Activated B cell treated with CpG ODN at 0.5 μM for 24 hours (primary cell): ENCODE results near the gene MBD5. TPM values are rescaled to one million over a fixed set of nuclear protein-coding genes. Genes with fewer than 3 reads are reported as not detected.

Source experiments
- ATAC-seq: fragments of 200-7000 bp; cut with Tn5 transposase; one replicate; pipeline ENCODE4 v1.10.0; 2021; ENCODE audit warnings: low read depth, mild to moderate bottlenecking, moderate library complexity
- CTCF ChIA-PET: fragments of 350-600 bp; sonication (Branson Sonifier 250); formaldehyde crosslinking; loops from one replicate; lab custom pipeline; 2021; ENCODE audit warnings: antibody characterized with exemption; lab: Charles Lee
- POLR2A ChIA-PET: fragments of 350-600 bp; sonication (Branson Sonifier 250); formaldehyde crosslinking; loops from one replicate; lab custom pipeline; 2021; ENCODE audit warnings: antibody characterized with exemption; lab: Charles Lee
- DNase-seq: peaks from one replicate; pipeline ENCODE4 v3.0.0; 2022
- H3K27ac Mint-ChIP-seq: one replicate; pipeline ENCODE4 v1.8.0; 2020; ENCODE audit warnings: mixed read lengths
- H3K27me3 Mint-ChIP-seq: one replicate; pipeline ENCODE4 v1.8.0; 2021; ENCODE audit warnings: mixed read lengths
- H3K36me3 Mint-ChIP-seq: one replicate; pipeline ENCODE4 v1.8.0; 2021; ENCODE audit warnings: low read depth, mixed read lengths
- H3K4me1 Mint-ChIP-seq: one replicate; pipeline ENCODE4 v1.8.0; 2021; ENCODE audit warnings: mixed read lengths
- H3K4me3 Mint-ChIP-seq: one replicate; pipeline ENCODE4 v1.8.0; 2020; ENCODE audit warnings: mild to moderate bottlenecking, mixed read lengths
- H3K9me3 Mint-ChIP-seq: one replicate; pipeline ENCODE4 v1.8.0; 2020; ENCODE audit warnings: mixed read lengths
- CTCF ChIP-seq: fragments of 200-600 bp; IDR thresholded peaks from one replicate; pipeline ENCODE4 v1.8.0; 2022; ENCODE audit warnings: antibody characterized with exemption, mild to moderate bottlenecking
- intact Hi-C: fragments of 100-400 bp; cut with micrococcal nuclease; formaldehyde crosslinking; loops from one replicate; pipeline ENCODE4 v1.15.1; 2024
- total RNA-seq: library from RNA; stranded (reverse); gene quantifications from 2 replicates; pipeline ENCODE4 v1.2.3, GENCODE V29; 2022

MBD5 gene
- total RNA-seq, 1 donor from 2014 or later, result 55.7 TPM

GRCh38 chr2:148102641-148103040 is 81.8 kb downstream of the MBD5 start:
- DNase-seq (no peak), ATAC-seq (no peak)
- Mint-ChIP-seq H3K9me3 (no peaks in the 10 kb centered on the region), H3K4me1 (no peaks in the 10 kb centered on the region), H3K4me3 (no peak overlapping the region), H3K27ac (no peak overlapping the region), H3K27me3 (no peaks in the 10 kb centered on the region), H3K36me3 (peaks cover 3% of the 10 kb centered on the region)
- ChIA-PET POLR2A (no interaction called here), CTCF (no interaction called here)
- intact Hi-C loops, result no loop called here
- TF ChIP-seq CTCF, result no peak

DNA sequence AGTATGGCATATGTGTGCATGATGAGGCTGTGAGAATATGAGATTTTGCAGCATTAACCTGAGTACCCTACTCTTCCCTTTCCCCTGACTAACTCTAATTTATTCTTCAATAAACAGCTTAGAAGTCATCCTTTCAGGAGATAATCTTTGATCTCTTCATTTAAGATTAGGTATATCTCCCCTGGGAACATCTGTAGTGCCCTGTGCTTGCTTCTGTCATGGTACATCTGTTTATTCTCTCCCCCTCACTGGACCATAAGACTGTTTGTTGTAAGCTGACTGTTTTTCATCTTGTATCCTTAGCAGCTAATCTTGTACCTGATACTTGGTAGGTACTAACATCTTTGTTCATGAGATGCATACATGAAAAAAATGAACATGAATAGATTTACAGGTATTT is 83.1 kb downstream of the MBD5 start:
- DNase-seq (no peak), ATAC-seq (no peak)
- intact Hi-C loops, result no loop called here
- no peak for TF ChIP-seq CTCF
- H3K4me3 Mint-ChIP-seq, result no peak overlapping the region
- POLR2A ChIA-PET, result no interaction called here
- H3K27ac Mint-ChIP-seq, result no peak overlapping the region
- no peaks in the 10 kb centered on the region for H3K9me3 Mint-ChIP-seq
- peaks cover 9% of the 10 kb centered on the region for H3K36me3 Mint-ChIP-seq
- CTCF ChIA-PET, result interaction anchor here (0.5 kb wide), 1 partner anchor 53 kb away, joined by 3 read pairs; no protein-coding TSS in a partner anchor
- H3K4me1 Mint-ChIP-seq, result no peaks in the 10 kb centered on the region
- no peaks in the 10 kb centered on the region for H3K27me3 Mint-ChIP-seq

DNA sequence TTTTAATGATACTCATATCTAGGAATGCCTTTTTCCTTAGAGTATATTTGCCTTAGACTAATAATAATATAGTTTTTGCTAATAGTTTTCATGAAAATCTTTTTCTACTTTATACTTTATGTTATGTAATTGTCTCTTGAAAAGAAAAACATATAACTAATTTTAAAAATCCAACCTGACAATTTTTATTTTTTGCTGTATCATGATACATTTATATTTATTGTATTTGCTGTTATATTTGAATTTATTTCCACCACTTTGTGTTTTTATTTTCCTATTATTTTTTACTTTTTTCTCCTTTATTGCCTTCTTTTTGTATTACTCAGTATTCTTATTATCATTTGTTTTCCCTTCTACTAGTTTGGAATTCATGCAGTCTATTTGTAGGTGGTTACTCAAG is 85.4 kb downstream of the MBD5 start:
- Mint-ChIP-seq H3K27me3 (no peaks in the 10 kb centered on the region), H3K27ac (no peak overlapping the region), H3K36me3 (peaks cover 9% of the 10 kb centered on the region), H3K4me3 (no peak overlapping the region), H3K9me3 (no peaks in the 10 kb centered on the region), H3K4me1 (peaks cover 12% of the 10 kb centered on the region)
- intact Hi-C loops, result no loop called here
- ChIA-PET CTCF (no interaction called here), POLR2A (no interaction called here)
- no peak for TF ChIP-seq CTCF
- ATAC-seq (no peak), DNase-seq (no peak)

- no peak overlapping the region for H3K27ac Mint-ChIP-seq
- H3K4me3 Mint-ChIP-seq, result no peak overlapping the region
- TF ChIP-seq CTCF, result no peak
- H3K27me3 Mint-ChIP-seq, result no peaks in the 10 kb centered on the region
- H3K9me3 Mint-ChIP-seq, result no peaks in the 10 kb centered on the region
- intact Hi-C loops, result no loop called here
- DNase-seq (no peak), ATAC-seq (no peak)
- ChIA-PET POLR2A (interaction anchor here (0.6 kb wide), 1 partner anchor 15 kb away, joined by 3 read pairs; no protein-coding TSS in a partner anchor), CTCF (no interaction called here)
- H3K36me3 Mint-ChIP-seq, result peaks cover 9% of the 10 kb centered on the region
- peaks cover 12% of the 10 kb centered on the region for H3K4me1 Mint-ChIP-seq
These were observed 87.5 kb downstream of the MBD5 start for GRCh38 chr2:148108385-148108784.

DNA sequence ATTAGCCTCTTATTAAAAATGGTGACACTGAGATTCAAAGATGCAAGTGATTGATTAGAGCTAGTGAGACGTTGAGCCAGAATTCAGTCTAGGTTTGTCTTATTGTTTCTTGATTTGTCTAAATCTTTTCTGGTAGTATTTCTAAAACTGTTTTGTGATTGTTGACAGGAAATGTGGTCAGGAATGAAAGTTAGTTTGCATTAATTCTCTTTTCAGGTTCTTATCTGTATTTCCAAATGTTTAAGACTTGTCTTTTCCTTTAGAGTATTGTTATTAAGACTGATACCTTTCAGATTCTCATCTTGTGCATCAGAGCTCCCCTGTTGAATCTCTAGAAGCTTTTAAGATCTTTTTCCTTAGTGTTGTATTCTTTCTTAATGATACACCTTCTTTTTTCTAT is 89.3 kb downstream of the MBD5 start:
- Mint-ChIP-seq H3K4me3 (no peak overlapping the region), H3K4me1 (peaks cover 12% of the 10 kb centered on the region), H3K9me3 (no peaks in the 10 kb centered on the region), H3K27me3 (no peaks in the 10 kb centered on the region), H3K27ac (no peak overlapping the region), H3K36me3 (peaks cover 9% of the 10 kb centered on the region)
- ChIA-PET POLR2A (no interaction called here), CTCF (no interaction called here)
- TF ChIP-seq CTCF, result no peak
- DNase-seq (no peak), ATAC-seq (no peak)
- intact Hi-C loops, result loop anchor here (5.0 kb wide), 1 partner anchor 118 kb away; no protein-coding TSS in a partner anchor
